ENCODE data around the gene TADA2A. TPM values are rescaled to one million over a fixed set of nuclear protein-coding genes. Genes with fewer than 3 reads are reported as not detected.

Gene TADA2A
- total RNA-seq, 2 experiments from 2014 or later: 35.8 to 46.3 TPM

DNA sequence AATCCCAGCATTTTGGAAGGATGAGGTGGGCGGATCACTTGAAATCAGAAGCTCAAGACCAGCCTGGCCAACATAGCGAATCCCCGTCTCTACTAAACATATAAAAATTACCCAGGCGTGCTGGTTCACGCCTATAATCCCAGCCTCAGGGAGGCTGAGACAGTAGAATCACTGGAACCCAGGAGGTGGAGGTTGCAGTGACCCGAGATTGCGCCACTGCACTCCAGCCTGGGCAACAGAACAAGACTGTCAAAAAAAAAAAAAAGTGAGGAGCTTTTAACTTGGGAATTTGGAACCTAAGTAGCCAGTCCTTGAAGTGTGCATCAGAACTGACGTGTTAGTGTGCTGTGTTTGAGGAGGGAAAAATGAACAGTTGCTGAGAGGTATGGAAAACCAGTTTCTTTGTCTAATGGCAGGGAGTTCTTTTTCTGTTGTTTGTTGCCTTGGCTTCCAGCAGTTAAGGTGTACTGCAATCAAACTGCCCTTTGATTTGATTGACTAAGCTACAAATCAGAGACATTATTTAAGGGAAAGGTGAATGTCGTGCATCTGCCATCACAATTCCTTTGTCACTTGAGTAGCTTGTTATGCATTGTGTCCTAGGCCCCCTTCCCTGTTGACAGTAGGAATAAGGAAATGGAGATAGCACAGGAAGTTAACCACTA lies 74.4 kb downstream of the TADA2A start:
- no peaks in the 10 kb centered on the region for H4K20me1 ChIP-seq (ENCODE audit: insufficient read depth, low read length)
- CTCF ChIA-PET (ENCODE audit: unreplicated experiment): interaction anchor here (0.6 kb wide), 1 partner anchor 878 kb away, joined by 3 read pairs; no protein-coding TSS in a partner anchor
- intact Hi-C loops (cut with micrococcal nuclease; ENCODE audit: unreplicated experiment): no loop called here

GRCh38 chr17:37483311-37484039 lies 76.8 kb downstream of the TADA2A start:
- H3K9me3 ChIP-seq (ENCODE audit: low read length): no peaks in the 10 kb centered on the region
- ChIA-PET POLR2A (interaction anchor here (0.6 to 1.0 kb wide), 3 partner anchors 19 to 347 kb away, joined by 3 read pairs; no protein-coding TSS in a partner anchor), CTCF (ENCODE audit: unreplicated experiment) (no interaction called here)
- intact Hi-C loops (cut with micrococcal nuclease; ENCODE audit: unreplicated experiment): no loop called here
- H4K20me1 ChIP-seq (ENCODE audit: insufficient read depth, low read length): no peaks in the 10 kb centered on the region
- peak; percentile 11 for DNase-seq (ENCODE audit: low spot score)
- no peak overlapping the region for H3K27ac ChIP-seq (ENCODE audit: low read depth, low read length, poor library complexity, severe bottlenecking)
- H3K4me2 ChIP-seq (ENCODE audit: low read length): no peak overlapping the region
- peaks cover 17% of the 10 kb centered on the region for H3K4me1 ChIP-seq (ENCODE audit: insufficient read depth, low read length, poor library complexity, severe bottlenecking)
- H3K4me3 ChIP-seq (ENCODE audit: low read depth, low read length, poor library complexity, severe bottlenecking): no peak overlapping the region
- BruUV-seq (replicated peaks): no TSS peak
- no peak overlapping the region for H2AFZ ChIP-seq (ENCODE audit: low read length)
- H3K9me2 ChIP-seq (ENCODE audit: insufficient read depth, low read length): no peaks in the 10 kb centered on the region
- H3K36me3 ChIP-seq (ENCODE audit: insufficient read depth, low read length): peaks cover 16% of the 10 kb centered on the region
- no peaks in the 10 kb centered on the region for H3K79me2 ChIP-seq (ENCODE audit: insufficient read depth, low read depth, low read length)
- TF ChIP-seq, protein P1, sequence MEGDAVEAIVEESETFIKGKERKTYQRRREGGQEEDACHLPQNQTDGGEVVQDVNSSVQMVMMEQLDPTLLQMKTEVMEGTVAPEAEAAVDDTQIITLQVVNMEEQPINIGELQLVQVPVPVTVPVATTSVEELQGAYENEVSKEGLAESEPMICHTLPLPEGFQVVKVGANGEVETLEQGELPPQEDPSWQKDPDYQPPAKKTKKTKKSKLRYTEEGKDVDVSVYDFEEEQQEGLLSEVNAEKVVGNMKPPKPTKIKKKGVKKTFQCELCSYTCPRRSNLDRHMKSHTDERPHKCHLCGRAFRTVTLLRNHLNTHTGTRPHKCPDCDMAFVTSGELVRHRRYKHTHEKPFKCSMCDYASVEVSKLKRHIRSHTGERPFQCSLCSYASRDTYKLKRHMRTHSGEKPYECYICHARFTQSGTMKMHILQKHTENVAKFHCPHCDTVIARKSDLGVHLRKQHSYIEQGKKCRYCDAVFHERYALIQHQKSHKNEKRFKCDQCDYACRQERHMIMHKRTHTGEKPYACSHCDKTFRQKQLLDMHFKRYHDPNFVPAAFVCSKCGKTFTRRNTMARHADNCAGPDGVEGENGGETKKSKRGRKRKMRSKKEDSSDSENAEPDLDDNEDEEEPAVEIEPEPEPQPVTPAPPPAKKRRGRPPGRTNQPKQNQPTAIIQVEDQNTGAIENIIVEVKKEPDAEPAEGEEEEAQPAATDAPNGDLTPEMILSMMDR (conservative IDR thresholded peaks at IDR 0.05; ENCODE audit: low read length): no peak
- TF ChIP-seq EZH2phosphoT487 (IDR thresholded peaks at IDR 0.05; ENCODE audit: borderline replicate concordance, low read depth, low read length): no peak

More for the DNA sequence above, 74.4 kb downstream of the TADA2A start:
- Histone ChIP-seq H3K4me3 (ENCODE audit: low read depth, low read length, poor library complexity, severe bottlenecking) (no peak overlapping the region), H3K9me3 (ENCODE audit: low read length) (no peaks in the 10 kb centered on the region), H3K4me2 (ENCODE audit: low read length) (no peak overlapping the region), H3K4me1 (ENCODE audit: insufficient read depth, low read length, poor library complexity, severe bottlenecking) (peaks cover 12% of the 10 kb centered on the region), H3K27ac (ENCODE audit: low read depth, low read length, poor library complexity, severe bottlenecking) (no peak overlapping the region), H3K79me2 (ENCODE audit: insufficient read depth, low read depth, low read length) (no peaks in the 10 kb centered on the region), H3K9me2 (ENCODE audit: insufficient read depth, low read length) (no peaks in the 10 kb centered on the region), H3K36me3 (ENCODE audit: insufficient read depth, low read length) (peaks cover 39% of the 10 kb centered on the region), H2AFZ (ENCODE audit: low read length) (no peak overlapping the region)
- TF ChIP-seq, protein P1 (conservative IDR thresholded peaks at IDR 0.05; ENCODE audit: low read length): no peak
- TF ChIP-seq EZH2phosphoT487 (IDR thresholded peaks at IDR 0.05; ENCODE audit: borderline replicate concordance, low read depth, low read length): no peak
- DNase-seq (ENCODE audit: low spot score): no peak
- no TSS peak for BruUV-seq (replicated peaks)
- POLR2A ChIA-PET: interaction anchor here (0.6 kb wide), 1 partner anchor 23 kb away, joined by 3 read pairs; no protein-coding TSS in a partner anchor
